Fibroblast of skin of right quadriceps (primary cell): ENCODE results near the gene VWC2L.

Experiments used
- DNase-seq: peaks from one replicate; pipeline ENCODE4 v3.0.0-alpha.2; 2013

Gene VWC2L

DNA sequence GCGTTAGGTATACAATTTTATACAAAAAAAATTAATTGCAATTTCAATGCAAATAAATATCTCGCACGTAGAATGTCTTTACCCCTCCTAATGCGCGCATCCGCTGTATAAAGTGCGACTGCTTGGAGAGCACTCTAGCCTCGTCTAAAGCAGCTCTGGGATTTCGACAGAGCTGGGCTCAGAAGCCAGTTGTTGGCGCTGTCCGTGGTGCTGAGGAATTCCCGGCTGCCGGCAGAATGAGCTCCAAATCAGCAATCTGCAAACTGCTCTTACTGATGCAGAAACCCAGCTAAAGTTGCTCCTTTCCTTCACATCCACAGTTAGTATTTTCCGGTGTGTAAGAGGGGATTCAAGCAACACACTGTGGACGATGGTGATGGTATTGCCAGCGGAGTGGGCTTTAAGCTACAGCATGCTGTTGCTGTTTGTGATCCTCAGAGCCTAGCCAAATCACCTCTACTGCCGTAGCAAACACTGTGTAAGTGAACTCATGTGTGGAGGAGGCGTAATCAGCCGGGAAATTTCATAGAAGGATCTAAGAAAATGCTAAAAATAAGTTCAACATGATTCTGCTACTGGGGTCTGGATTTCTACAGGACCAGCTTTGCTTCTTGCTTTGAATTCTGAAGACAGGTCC is at the start of gene VWC2L:
VWC2L (plus strand) TSS at position 137 of the 637 bp plus-strand sequence. CDS start 3,140 bp downstream, outside the sequence.
- DNase-seq, result peak; percentile 64

DNA sequence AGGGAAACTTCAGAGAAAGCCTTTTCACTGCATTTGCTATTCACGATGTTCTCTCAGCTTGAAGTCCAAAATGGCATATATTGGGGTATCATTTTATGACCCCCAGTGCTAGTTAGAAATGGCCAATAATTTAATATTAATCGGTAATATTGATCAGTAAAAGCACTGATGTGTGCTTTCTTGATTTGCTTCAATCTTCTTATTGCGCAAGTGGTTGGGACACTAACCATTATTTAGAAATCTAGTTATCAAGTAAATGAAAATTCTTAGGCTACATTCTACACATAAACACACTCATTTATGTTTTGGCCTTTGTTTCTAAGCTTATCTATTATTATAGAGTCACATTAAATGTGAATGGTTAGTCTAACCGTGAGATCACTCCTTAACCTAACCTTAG is 49.7 kb upstream of the VWC2L start:
- DNase-seq, result no peak

DNA sequence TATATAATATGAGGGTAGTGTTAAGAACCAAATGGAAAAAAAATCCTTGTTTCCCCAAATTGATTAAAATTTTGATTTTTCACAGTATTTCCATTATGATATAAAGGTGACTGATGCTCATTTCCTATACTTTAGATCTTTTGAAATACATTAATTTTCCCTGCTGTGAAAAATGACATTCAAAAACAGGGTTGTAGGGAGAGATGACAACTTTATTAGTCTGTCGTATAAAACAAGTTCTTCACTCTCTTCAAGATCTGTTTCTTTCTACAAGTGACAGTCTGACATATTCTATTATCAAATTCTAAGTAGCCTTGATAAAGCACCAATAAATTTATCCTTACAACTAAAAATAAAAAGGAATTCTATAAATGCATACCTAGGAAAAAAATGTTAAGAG is 45.3 kb upstream of the VWC2L start:
- no peak for DNase-seq

DNA sequence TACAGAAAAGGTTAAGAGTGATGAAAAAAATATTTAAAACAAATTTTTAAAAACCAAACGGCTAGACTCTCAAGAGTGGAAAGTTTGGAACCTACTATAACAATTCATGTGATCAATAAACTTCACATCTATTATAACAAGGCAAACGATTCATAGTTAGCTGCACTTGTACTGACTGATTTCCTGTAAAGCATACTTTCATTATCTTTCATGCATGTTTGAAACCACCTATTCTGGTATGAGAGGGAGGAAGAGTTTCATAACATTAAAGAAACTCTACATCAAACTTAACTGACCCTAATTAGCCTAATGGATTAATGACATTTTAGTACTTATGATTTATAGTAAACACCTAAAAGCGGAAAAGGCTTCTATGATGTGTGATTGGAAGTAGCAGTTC is 43.7 kb upstream of the VWC2L start:
- DNase-seq, result no peak

DNA sequence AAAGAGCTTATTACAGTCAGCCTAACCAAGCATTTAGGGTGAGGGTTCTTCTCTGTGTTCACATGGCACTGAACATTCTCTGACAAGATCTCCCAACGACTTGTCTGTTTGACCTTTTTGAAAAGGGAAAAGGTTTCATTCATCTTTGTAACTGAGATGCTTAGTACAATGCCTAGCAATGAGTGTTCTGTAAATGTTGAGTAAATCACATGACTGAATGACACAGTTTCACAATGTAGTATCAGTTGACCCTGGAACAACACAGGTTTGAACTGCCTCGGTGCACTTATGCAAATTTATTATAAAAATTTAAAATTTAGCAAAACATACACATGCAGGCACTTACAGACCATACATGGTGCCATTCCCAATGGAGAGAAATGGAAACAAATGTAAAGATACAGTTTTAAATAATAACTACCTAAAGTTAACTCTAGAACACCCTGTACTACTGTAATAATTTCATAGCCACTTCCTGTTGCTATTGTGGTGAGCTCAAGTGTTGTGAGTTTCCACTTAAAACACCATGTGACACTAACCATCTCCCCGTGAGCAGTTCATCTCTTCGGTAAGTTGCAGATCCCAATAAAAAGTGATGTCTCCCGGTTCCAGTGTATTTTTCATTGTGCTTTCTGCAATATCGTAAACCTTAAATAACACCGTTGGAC is 34.1 kb upstream of the VWC2L start:
- no peak for DNase-seq

DNA sequence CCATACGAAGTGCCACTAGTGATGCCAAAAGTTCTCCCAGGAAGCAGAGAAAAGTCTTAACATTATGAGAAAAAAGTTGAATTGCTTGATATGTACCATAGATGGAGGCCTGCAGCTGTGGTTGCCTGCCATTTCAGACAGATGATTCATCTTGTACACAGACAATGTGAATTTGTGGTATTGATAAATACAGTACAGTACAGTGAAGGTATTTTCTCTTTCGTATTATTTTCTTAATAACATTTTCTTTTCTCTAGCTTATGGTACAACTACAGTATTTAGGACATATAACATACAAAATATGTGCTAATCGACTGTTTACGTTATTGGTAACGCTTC is 33.6 kb upstream of the VWC2L start:
- DNase-seq, result peak; percentile 1

DNA sequence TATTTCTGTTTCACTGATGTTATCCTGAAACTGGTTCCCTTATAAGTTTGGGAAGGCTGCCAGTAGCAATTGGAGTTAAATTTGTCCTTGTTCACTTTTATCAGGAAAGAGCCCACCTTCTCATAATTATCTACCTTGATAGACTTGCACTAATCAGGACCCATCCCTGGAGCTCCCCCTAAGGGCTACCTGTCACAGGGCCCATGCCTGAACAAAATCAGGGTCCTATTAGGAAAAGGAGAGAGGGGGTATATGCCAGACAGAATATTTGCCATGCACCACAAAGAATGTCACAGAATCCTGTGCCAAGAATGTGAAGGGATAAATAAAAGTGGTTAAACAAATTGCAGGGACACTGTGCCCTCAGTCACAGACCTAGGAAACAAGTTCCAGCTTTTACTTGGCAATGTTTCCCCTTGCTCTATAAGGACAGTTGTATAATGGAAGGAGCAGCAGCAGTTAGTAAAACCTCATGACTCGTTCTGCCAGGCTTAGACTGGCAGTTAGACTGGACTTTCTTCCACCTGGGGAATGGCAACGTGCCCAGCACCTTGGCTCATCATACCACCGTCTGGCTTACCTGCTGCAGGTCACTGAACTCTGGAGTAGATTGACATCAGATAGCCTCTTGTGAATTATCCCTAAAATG is 32.3 kb upstream of the VWC2L start:
- DNase-seq, result no peak

DNA sequence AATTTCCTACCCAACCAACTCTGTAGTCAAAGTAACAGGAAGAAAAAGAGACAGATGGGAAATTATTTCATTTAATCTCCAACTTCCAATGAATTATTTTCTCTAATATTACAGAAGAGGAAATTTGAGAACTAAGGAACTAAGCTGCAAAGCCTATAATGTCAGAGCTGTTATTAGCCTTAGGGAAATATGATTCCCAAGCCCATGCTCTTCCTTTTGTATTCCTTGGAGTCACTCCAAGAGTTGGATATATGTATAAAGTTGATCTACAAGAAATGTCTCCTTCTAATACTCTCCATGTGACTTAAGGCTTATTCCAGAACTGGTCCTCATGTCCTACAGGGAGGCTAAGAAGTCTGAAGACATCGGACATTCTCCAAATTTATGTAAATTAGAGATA is 31.6 kb upstream of the VWC2L start:
- peak; percentile 1 for DNase-seq

DNA sequence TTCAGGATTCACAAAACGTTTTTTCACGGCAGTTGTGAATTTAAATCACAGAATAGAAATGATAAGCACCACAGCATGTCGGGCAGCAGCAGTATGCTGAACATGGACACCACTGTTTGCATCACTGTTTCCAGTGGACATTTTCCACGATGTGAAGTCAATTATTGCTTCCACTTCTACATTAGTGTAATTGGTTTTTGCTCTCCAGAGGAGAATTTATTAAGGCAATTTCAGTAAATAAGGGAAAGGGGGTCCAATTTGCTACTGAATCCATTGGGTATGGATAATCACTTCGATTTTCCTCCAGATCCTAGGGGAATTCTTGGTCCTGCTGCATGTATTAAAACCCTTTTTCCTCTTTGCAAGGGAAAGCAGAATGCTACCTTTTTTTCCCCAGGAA is 30.2 kb upstream of the VWC2L start:
- no peak for DNase-seq

DNA sequence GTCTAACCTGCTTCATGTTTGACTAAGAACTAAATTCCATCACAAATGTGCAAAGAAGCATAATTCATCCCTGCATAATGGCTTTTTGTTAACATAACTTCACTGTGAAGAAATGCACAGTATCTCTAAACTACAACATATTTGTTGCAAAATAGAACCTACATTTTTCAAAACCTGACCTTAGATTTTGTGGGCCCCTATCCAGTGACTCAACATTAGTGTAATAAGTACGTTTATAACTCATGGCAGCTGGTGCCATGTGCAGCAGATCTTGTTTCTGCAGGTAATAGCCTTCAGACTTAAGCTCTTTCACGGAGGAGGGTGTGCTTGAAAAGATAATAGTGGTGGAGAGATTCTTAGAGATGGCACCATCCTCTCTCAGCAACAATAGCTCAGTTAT is 28.6 kb upstream of the VWC2L start:
- DNase-seq, result no peak

DNA sequence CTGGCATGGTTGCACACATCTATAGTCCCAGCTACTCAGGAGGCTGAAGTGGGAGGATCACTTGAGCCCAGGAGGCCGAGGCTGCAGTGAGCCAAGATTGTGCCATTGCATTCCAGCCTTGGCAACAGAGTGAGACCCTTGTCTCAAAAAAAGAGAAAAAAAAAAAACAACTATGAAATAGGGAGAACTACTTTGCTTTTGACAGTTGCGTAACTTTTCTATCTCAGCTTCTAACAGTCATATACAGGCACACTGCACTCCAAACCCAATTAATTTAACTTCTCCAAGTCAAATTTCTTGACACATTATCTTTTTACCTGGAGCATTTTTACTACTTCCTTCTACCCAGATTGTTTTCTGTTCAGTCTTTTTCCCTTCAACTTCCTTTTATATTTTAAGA is 24.1 kb upstream of the VWC2L start:
- no peak for DNase-seq

DNA sequence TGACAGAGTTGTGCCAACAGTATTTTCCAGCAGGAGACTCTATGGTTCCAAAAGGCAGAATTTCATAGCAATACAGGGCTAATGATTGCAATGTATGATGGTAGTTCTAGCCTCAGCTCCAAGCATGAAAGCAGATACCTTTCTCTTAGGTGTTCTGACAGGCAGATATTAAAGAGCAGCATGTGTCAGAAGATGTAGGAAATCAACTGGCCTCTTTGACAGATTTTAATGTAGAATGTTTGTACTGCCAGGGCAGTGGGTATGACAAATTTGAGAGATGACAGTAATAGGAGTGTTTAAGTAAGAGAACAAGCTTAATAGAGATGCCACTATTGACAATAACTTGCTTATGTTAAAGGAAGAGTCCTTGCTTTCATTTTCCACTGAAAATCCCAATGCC is 21.5 kb upstream of the VWC2L start:
- DNase-seq, result no peak

DNA sequence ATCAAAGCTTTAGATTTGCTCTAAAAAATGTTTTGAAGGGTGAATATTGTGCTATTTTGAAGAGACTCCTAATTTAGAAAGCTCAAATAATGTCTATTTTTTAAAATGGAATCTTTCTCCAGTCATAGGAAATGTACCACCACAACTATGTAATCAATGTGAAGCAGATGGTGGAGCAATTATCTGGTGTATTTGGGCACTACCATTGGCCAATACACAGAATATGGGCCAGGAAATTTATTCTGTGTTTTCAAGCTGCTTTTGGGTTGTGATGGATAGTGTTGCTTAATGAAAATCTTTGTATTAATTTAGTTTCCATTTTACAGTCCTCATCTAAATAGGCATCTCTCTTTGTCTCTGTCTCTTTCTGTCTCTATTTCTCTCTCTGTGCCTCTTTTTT is 17.1 kb upstream of the VWC2L start:
- no peak for DNase-seq

DNA sequence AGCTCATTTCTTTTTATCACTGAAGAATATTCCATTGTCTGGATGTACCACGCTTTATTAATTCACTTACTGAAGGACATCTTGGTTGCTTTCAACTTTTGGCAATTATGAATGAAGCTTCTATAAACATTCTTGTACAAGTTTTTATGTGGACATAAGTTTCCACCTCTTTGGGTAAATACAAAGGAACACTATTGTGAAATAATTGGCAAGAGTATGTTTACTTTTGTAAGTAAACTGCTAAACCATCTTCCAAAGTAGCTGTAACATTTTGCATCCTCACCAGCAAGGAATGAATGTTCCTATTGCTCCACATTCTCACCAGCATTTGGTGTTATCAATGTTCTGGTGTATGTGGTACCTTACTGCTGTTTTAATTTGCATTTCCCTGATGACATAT is 15.8 kb upstream of the VWC2L start:
- no peak for DNase-seq

DNA sequence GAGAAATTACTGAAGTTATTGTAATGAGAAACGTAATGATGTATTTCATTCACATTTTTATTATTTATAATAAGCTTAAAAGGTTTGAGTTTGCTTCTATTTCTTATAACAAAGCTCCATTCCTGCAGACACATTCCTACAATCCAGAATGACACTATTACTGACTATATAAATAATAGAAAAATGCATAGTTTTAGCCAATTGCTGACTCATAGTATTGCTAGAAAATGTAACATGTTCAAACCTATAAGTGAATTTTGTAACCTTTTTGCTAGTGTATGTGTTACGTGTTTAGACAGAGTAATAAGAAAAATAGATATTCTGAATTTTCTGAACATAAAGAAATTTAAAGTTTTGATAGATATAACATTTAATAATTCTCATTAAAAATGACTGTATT is 9.3 kb upstream of the VWC2L start:
- no peak for DNase-seq

DNA sequence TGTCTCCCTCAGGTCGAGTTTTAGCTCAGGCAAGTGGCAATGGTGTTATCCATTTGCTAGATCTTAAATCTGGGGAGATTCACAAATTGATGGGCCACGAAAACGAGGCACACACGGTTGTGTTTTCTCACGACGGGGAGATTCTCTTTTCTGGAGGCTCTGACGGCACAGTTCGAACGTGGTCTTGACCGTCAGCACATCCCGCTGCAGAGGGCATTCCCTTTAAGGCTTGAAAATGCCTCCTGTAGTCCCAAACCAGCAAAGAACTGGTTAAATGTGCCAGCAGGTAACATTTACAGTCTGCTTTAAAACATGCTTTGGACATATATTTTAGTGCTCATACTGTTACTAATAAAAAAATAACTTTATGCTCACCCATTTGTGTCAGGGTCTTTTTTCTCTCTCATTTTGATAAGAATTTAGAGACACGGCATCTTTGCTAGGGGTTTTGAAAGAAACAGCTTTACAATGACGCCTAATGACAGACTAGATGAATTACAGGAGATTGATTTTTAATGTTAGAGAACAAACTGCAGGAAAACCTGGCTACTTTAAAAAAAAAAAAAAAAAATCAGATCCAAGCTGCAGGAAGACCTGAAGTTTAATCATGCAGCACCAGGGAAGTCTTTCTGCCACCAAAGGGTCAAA is 602 bp upstream of the VWC2L start:
- no peak for DNase-seq

DNA sequence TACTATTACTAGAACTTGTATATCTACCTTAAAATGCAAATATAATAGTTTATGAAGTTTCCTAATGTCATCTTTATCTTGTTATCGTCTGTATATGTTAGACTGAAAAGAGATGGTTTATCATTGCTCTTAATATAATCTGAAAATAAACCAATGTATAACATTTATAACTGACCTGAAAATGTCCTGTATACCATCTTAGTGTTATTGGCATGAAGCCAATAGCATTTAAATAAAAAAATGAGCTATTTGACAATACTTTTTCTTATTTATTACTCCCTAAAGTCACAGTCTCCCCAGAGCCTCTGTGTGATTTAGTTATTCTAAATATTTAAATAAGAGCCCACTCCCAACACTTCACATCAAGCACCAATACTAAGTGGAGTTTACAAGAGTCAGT is 1.8 kb downstream of the VWC2L start:
- DNase-seq, result no peak

DNA sequence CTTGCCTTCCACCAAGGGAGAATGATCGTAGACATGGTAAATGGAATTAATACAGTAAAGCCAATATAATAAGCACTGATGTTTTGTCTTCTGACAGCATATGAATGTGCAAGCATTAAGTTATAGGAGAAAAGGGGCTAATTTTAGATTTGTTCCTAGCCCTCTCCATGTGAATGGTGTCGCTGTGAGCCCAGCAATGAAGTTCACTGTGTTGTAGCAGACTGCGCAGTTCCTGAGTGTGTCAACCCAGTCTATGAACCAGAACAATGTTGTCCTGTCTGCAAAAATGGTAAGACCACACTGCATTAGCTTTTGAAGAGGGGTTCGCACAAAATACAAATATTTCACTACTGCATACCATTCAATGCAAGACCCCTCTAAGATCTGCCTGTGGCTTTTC is 25.6 kb downstream of the VWC2L start:
- no peak for DNase-seq

DNA sequence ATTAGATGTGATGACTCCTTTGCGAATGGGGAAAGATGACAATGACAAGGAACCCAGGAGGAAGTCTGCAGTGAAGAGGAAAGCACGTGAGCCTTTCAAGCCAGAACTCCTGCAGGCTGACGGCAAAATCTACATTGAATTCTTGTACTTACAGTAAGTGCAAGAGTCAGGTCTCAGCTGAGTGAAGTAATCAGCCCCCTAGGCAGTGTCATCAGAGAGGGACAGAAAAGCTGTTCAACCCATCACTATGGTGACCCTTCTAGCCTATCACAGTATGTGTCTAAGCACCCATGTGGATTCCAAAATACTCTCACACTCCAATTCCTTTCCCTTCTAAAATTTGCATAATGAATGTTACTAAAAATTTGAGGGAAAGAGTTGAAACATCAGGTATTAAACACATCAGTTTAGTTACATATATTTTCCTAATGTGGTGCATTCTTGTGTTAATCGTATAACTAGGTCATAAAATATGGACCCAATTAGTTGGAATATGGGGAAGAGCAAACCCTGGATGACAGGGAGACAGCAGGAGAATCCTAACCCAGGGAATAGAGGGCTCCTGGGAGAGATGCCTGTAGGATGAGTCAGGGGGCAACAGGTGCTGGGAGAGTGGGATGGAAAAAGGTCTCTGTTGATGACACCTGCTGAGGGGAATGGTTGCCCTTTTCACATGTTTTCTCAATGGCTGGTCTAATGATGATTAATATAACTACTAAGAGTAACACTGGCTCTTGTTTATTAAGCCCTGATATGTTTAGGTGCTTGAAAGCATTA is 39.5 kb downstream of the VWC2L start:
- DNase-seq, result no peak

DNA sequence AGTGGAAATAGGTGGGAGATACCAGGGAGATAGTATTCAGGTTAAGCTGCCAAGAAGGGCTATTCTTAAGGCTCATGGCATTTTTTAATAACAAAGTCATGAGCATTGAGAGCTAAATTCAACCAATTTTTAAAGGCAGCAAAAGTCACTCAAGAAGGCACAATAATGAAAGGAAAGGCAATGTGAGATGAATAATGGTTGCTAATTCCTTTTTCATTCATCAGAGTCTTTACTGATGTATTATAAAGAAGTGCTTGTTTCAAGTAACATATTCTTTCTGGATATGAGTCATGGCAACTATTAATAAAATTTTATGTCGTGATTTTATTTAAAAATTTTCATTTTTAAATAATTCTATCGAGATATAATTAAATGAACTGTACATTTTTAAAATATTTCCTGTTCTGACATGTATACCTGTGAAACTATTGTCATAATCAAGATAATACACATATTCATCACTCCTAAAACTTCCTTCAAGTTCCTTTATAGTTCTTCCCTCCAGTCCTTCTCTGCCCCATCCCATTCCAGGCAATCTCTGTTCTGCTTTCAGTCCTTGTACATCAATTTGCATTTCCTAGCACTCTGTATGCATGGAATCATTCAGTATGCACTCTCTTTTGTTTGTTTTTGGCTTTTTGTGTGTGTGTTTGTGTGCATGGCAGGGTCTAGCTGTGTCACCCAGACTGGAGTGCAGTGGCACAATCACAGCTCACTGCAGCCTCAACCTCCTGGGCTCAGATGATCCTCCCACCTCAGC is 40.8 kb downstream of the VWC2L start:
- no peak for DNase-seq

DNA sequence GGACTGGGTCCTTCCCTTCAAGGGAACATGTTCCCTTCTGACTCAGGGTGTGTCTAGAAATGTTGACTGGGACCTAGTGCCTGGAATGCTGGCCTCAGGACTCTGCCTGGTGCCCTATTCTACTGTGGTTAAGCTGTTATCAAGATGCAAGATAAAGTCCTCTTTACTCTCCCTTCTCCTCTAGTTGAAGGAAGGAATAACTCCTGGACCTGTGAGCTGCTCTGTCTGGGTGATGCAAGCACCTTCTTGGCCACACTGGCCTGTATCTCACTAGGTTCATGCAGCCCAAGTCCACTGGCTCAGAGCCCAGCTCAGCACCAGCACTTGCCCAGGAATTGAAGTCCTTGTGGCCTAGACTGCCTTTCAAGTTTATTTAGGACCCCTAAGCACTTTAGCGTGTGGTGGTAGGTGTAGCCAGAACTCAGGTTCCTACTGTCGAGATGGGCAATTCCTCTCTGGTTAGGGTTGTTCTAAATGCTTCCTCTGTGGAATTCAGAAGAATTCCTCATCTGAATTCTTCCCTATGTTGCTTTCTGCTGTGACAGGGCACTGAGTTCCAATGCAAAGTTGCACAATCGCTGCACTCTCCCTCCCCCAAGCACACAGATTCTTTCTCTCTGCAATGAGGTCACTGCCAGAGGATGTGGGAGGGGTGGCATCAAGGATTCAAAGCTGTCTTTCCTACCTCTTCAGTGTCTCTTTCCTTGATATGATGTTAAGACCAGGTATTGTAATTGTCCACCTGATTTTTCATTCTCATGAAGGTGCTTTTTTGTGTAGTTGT is 54.7 kb downstream of the VWC2L start:
- DNase-seq, result peak; percentile 43

DNA sequence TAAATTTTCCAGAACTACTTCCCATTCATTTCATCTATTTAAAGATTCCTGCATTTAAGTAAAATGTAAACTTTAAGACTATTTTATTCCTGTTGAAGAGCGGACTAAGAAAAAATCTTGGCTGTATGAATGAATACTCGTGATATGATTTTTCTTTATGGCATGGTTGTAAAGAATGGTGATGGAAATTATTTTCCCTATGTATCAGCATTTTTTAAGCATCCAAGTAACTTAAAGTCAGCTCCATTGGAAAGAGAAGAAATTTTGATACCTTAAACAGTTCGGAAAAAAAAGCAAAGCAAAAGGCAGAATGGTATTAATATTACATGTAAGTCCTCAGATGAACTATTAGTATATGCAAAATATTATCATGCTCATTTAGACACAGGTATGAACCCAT is 58.9 kb downstream of the VWC2L start:
- DNase-seq, result no peak
